HS-27A (cell line): Measurements from ENCODE around the gene EPC1.
A peak's percentile ranks its signal among the peaks of the same experiment; 100 is the strongest.

Source experiments
- DNase-seq: peaks from one replicate; pipeline ENCODE4 v3.0.0-alpha.2; 2012; ENCODE audit warnings: low read depth, missing footprints

Gene EPC1

DNA sequence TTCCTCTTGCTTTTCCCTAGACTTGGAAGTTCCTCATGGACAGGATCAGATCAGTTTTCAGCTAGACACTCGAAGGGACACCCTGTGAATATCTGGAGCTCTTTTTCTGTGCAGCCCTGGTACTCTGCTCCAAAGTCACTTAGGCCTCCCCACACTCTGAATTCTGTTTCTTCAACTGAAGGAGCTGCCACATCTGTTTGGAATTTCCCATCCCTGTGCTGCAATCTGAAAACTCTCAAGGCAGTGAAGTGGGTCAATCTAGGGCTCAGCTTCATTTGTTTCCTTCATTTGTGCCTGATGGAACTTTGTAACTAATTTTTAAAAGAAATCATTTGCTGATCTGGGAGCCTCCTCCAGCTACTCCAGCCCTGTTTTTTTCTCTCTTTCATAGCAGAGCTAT is 9.6 kb downstream of the EPC1 start:
- no peak for DNase-seq

DNA sequence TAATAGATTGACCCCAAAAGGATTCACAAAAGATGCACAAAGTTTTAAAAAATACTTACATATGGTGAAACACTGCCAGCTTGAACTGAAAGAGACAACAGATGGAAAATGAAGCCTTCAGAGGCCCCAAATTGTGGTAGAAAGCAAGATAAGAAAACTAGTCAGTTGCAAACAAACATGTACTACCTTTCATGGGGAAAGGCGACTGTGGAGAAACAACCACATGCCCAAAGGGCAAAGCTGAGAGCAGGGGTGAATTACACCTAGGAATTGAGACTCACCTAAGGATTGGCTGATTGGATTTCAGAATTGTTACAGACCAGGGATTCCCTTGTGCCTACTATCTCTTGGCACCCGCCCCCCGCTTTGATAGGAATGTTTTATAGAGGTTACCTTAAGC is 13.1 kb downstream of the EPC1 start:
- DNase-seq: no peak

GRCh38 chr10:32332299-32332750 is 14.6 kb downstream of the EPC1 start:
- DNase-seq: no peak

DNA sequence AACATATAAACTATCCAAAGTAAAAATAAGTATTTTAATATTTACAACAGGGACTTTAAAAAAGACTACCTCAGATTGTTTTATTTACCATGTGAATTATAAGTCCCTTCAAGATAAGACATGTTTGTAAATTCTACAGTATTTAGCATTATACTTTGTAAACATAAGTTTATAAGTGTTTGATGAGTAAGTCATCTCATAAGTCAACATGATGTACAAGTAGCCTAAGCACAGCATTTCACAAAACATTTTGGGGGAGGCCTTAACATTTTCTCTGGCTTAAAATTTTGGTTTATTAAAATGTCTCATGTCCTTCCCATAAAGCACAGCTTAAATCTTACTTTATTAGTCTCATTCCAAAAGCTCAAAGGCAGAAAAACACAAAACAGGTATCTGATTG is 15.4 kb downstream of the EPC1 start:
- DNase-seq: no peak

GRCh38 chr10:32330214-32330613 is 16.7 kb downstream of the EPC1 start:
- DNase-seq: no peak

- no peak for DNase-seq
Observed at GRCh38 chr10:32329061-32329460, 17.9 kb downstream of the EPC1 start.

DNA sequence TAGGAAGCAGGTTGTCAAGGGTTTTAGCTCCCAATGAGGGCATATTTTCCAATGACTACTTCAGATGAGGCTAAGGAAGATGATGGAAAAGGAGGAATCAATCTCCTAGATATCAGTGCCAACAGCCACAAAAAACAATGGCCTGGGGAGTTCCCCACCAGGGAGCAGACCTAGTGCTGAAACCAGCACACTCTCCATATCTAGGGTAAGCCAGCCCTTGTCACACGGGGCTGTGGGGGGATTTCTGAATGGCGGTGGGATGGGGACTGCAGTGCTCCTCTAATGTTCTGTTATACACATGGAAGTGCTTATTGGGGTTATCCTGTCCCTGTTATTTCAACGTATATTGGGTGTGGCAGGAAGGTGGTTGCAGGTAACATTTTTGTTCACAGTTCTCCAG is 18.5 kb downstream of the EPC1 start:
- DNase-seq: no peak

- DNase-seq: no peak
Observed at GRCh38 chr10:32327364-32327691, 19.6 kb downstream of the EPC1 start.

DNA sequence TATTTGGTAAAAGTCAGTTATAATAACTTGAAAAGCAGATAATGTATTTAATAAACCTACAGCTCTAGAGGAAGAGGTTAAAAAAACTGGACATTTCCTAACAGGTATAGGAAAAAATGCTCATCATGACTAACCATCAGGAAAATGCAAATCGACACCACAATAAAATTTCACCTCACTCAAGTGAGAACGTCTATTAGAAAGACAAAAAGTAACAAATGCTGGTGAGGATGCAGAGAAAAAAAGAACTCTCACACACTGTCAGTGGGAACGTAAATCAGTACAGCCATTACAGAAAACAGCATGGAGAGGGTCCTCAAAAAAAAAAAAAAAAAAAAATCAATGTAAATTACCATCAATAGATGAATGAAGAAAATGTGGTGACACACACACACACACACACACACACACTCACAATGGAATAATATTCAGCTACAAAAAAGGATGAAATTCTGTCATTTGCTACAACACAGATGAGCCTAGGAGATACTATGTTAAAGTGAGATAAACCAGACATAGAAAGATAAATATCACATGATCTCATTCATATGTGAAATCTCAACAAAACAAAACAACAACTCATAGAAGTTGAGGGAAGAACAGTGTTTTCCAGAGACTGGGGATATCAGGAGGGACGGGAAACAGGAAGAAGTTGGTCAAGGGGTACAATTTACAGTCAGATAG is 20.1 kb downstream of the EPC1 start:
- DNase-seq: no peak

DNA sequence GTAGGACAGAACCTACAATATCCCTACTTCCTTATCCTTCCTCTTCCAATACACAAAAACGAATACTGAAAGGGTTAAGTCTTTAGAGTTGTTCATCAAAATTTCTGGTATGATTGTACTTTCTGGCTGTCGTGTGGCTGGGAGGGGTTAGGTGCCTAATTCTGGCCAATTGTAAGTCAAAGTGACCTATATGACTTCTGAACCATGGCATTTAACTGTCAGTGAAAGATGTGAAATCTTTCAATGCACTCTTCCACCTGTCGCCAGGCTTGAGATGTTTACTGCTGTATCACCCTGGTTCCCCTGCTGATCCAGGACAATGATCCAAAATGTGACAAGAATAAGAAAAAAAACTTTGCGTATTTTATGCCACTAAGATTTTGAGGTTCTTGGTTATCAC is 20.8 kb downstream of the EPC1 start:
- no peak for DNase-seq

GRCh38 chr10:32323051-32323450 is 23.9 kb downstream of the EPC1 start:
- no peak for DNase-seq

DNA sequence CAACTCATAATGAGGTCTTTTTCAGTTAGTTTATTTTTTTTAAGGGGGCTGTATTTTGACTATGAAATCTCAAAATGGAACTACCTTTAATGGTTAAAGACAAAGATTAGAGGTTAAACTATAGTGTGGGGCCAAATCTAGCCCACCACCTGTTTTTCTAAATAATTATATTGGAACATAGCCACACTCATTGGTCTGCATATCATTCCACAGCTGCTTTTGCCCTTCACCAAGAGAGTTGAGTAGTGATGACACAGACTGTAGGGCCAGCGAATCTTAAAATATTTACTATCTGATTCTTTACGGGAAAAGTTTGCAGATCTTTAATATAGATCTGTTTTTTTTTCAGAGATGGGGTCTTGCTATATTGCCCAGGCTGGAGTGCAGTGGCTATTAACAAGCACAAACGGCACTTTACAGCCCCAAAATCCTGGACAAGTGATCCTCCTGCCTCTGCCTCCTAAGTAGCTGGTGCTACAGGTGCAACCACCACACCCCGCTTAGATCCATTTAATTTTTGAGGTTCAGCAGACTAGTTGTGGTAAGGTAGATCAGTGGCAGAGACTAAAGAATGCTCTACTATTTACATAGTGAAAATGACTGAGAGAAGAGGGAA is 25.8 kb downstream of the EPC1 start:
- no peak for DNase-seq

DNA sequence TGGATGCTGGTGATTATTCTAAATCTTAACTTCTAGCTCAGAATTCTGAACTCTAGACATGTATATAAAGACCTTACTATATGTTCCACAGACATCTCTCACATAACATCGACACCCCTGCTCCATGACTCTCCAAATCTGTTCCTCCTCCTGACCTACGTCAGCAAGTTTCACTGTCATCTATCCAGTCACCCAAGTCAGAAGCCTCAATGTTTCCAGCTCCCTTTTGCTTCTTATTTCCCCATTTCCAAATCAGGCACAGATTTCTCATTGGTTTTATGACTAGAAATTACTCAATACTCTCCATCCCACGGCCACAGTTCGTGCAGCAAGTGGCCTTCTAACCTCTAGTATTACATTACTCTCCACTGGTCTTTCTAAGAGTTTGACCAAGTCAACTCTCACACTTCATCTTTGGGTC is 28.5 kb downstream of the EPC1 start:
- no peak for DNase-seq

GRCh38 chr10:32317795-32318357 is 29.1 kb downstream of the EPC1 start:
- DNase-seq: no peak

DNA sequence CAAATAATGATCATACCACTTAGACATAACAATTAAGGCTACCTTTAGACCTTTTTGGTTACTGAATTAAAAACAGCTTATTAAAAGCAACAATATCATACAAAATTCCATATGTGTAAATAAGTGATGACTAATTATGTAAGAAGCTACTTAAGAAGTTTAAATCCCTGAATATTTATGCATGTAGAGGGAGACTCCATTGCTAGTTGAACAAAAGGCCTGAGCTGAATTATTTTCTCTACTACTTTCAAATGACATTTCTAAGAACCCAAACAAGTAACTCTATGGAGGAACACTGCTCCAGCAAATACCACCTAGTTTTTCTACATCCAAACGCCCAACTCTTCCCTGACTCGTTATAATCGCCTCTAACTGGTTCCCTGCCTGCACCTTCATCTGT is 31.5 kb downstream of the EPC1 start:
- DNase-seq: no peak

GRCh38 chr10:32314588-32314987 is 32.4 kb downstream of the EPC1 start:
- no peak for DNase-seq

DNA sequence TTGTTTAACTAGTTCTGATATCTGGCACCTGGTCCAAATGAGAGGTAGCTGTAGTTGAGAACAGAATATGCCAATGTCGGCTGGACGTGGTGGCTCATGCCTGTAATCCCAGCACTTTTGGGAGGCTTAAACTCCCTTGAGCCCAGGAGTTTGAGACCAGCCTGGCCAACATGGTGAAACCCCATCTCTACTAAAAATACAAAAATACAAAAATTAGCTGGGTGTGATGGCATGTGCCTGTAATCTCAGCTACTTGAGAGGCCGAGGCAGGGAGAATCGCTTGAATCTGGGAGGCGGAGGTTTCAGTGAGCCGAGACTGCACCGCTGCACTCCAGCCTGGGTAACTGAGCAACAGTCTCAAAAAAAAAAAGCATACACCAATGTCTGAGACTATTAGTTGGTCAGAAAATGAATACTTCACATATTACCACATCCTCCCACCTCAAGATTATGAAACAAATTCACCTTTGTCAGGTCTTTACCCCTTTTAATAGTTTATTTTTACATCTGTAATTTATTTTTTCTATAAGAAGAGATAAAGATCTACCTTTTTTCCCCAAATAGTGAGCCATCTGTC is 38.8 kb downstream of the EPC1 start:
- no peak for DNase-seq

GRCh38 chr10:32307609-32308008 is 39.3 kb downstream of the EPC1 start:
- no peak for DNase-seq

GRCh38 chr10:32299354-32299980 is 47.5 kb downstream of the EPC1 start:
- no peak for DNase-seq

DNA sequence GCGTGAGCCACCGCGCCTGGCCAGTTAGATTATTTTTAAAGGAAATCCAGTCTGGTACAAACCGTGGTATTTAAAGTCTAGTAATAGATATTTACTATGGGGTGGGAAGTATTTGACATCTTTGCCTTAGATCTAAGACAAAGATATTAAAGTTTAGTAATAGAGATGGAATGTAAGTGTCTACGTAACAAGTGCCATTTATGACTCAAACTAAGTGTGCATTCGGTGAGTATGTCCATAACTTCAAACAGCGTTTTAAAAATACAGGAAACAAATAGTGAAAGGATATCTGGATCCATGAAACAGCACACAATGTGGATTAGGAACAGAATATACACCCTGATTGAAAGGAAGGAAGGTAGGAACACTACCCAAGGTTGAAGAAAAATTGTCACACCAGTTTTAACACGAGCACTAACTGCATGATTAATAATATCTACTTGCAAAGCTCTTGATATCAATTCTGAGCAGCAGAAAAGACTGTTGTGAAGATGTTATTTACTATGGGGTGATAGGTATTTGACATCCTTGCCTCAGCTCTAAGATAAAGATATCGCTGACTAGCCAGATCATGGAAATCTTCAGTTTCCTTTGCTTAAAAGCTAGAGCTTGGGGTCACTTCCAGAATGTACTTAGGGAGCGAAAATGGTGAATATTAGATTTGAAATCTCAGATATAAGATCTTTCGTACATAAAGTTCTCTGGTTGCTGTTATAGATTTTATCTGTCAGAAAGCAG is 48.7 kb downstream of the EPC1 start:
- peak; percentile 40 for DNase-seq

GRCh38 chr10:32295027-32295426 is 51.9 kb downstream of the EPC1 start:
- no peak for DNase-seq

DNA sequence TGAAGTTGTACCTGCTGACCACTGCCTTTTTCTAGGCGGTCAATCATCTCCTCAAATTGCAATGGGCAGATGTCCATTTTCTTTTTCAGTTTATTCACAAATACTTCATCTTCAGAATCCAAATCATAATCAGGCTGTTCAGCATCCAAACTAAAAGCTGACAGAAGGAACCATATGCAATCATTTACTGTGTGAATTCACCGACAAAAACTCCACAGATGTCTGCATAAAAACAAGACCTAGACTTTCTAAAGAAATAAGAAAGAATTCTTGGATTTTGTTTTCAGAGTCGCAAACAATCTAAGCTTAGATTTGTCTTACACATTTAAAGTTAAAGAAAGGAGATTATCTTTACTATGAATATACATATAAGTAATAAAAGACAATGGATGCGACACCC is 53.4 kb downstream of the EPC1 start:
- DNase-seq: no peak
